ENCODE measurements around the gene TMEM86A.

- TF ChIP-seq FOXM1 (IDR thresholded peaks at IDR 0.05; ENCODE audit: borderline replicate concordance) = no peak
- TF ChIP-seq ARNT (IDR thresholded peaks at IDR 0.05) = no peak
- no peak for TF ChIP-seq BHLHE40 (IDR thresholded peaks at IDR 0.05; ENCODE audit: borderline replicate concordance)
- TF ChIP-seq FOXK2 (IDR thresholded peaks at IDR 0.05) = no peak
These were observed 1.0 kb upstream of the TMEM86A start for GRCh38 chr11:18697576-18697975.

All from HEK293T (cell line).